HG02623 (cell line): ENCODE results near the gene SLC66A2.

Source experiments
- ATAC-seq: cut with Tn5 transposase; IDR thresholded peaks from one replicate; pipeline ENCODE4 v1.9.1; 2021; ENCODE audit warnings: moderate library complexity; ENCODE audit not compliant: unreplicated experiment

SLC66A2 gene

GRCh38 chr18:79938196-79938595 lies 13.3 kb downstream of the SLC66A2 start:
- ATAC-seq = no peak

GRCh38 chr18:79937103-79937860 lies 14.2 kb downstream of the SLC66A2 start:
- no peak for ATAC-seq

DNA sequence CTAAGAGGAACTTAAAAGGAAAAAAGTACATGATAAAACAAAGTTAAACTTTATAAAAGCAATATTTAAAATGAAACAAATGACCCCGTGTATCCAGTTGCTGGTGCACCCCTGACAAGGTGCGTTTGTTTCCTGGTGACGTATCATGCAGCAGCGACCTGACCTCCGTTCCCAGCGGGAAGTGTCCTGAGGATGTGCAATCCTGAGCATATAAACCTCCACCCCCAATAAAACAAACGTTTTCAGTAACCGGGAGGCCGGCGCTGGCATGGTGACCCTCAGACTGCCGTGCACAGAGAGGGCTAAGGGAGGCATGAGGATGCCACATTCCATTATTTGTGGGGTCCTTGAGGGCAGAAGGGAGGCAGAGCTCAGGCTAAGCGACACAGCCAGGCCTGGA lies 14.8 kb downstream of the SLC66A2 start:
- no peak for ATAC-seq

GRCh38 chr18:79935925-79936324 lies 15.5 kb downstream of the SLC66A2 start:
- no peak for ATAC-seq

DNA sequence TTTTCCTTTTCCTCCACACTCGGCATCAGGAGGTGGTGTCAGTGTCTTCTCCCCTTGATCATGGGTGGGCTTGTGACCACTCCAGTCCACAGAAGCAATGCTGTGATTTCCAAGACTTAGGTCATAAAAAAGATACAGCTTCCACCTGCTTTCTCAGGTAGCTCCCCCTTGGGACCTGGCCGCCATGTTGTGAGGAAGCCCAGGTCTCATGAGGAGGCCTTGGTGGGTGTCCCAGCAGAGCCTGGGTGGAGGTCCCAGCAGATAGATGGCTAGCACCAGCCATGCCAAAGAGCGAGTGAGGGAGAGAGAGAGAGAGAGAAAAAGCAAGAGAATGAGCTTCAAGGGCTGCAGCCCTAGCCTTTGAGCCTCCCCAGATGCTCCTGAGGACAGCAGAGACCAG lies 16.0 kb downstream of the SLC66A2 start:
- no peak for ATAC-seq

DNA sequence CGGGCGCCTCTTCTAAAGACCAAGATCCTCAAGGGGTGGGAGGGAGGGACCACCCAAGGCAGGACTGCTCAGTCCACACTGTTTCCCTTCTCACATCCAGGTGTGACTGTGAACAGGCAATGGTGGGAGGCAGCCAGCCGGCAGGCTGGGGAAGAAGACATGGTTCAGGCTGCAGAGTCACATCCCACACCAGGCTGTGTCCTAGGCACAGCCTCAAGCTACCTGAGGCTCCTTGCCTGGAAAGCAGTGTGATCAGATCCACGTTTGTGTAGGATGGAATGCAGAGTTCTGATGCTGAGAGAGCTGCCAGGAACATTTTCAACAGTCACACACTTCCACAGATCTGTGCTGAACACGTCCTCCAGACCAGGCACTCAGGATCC lies 16.4 kb downstream of the SLC66A2 start:
- ATAC-seq = no peak

GRCh38 chr18:79934311-79935097 lies 16.9 kb downstream of the SLC66A2 start:
- ATAC-seq = no peak

DNA sequence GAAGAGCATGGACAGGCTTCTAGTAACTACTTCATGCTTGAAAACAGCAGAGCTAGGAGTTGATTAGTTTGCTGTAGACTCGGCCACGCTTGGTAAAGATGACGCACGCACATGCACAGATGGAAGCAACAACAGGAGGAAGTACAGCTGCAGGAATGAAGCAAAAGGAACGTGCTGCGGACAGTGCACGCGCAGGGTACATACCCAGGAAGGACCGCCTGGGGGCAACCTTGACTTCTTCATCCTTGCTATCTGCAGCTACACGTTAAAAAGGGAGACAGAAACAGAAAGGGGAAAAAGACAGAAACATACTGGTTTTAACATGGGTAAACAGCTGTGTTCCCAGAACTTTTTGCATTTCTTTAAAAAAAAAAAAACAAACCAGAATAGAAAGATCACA lies 17.7 kb downstream of the SLC66A2 start:
- ATAC-seq = no peak

DNA sequence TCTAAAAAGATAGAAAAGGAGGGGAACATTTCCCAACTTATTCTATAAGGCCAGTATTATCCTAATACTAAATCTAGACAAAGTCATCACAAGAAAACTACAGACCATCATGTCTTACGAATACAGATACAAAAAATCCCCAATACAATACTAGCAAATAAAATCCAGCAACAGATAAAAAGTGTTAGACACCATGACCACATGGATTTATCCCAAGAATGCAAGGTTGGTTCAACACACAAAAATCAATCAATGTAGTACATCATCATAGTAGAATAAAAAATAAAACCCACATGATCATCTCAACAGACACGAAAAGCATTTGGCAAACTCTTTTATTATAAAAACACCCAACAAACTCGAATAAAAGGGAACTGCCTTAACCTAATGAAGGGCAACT lies 18.5 kb downstream of the SLC66A2 start:
- ATAC-seq = no peak

DNA sequence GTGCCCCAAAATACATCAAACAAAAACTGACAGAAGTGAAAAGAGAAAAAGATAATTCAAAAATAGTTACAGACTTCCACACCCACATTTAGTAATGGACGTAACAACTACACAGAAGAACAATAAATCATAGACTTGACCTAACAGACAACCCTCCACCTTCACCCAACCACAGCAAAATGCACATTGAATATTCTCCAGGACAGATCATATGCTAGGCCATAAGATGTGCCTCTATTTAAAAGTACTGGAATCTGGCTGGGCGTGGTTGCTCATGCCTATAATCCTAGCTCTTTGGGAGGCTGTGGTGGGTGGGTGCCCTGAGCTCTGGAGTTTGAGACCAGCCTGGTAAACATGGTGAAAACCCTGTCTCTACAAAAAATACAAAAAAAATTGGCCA lies 20.0 kb downstream of the SLC66A2 start:
- ATAC-seq = no peak

DNA sequence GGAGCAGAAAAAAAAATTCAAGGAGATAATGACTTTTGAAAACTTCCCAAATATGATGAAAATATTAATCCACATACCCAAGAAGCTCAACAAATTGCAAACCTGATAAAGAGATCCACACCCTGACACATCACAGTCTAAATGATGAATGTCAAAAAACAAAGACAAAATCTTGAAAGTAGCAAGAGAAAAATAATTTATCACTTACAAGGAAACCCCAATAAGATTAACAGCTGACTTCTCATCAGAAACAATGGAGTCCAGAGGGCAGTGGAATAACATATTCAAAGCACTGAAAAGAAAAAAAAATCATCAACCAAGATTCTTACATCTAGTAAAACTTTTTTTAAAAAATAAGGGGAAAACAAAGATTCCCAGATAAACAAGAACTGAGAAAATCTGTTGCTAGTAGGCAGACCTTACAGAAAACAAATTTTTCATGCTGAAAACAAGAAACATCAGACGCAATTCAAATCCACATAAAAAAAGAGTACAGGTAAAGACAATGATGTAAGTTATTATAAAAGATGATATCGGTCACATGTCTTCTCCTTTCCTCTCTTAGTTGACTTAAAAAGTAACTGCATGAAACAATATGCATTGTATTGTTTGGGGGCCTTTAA lies 21.3 kb downstream of the SLC66A2 start:
- no peak for ATAC-seq

GRCh38 chr18:79928563-79928960 lies 22.9 kb downstream of the SLC66A2 start:
- ATAC-seq = no peak

GRCh38 chr18:79927607-79928562 lies 23.6 kb downstream of the SLC66A2 start:
- ATAC-seq = no peak

- ATAC-seq = no peak
Observed at GRCh38 chr18:79926715-79927606, 24.5 kb downstream of the SLC66A2 start.

GRCh38 chr18:79926306-79926705 lies 25.1 kb downstream of the SLC66A2 start:
- ATAC-seq = no peak

DNA sequence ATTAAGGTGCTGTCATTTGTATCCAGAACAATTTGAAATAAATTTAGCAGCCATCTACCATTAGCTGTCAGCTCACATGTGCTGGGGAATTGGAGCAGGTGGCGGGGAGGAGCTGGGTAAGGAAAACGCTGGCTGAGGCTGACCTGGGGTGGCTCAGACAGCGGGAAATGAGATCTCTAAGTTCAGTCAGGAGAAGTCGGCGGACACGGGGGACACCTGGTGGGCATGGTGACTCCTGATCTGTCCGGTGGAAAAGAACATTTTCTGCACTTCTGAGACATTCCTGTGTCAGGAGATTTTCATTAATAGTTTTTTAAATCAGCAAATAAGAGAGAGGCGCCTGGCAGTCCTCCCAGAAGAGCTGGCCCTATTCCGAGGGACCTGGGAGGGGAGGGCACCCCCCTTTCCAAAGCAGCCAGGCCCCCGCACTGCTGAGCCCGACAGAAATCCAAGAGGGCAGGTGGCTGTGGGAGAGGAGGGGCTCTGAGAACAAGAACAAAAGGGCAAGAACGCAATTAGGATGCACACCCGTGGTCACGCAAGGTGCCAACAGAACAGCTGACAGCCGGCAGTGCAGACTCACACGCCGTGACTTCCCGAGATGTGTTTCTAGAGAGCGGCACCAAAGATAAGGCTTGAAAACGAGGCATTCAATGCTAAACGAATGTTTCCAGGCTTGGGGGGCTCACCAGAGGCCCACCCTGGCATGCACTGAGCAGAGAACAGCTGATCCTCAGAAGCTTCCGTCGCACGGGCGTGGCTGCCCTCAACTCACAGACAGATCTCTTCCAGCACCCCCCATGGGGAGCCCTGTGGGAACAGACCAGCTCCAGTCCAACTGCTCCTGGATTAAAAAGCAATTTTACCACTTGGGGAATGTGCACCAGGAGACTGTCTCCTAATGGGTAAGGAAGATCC lies 26.4 kb downstream of the SLC66A2 start:
- no peak for ATAC-seq

DNA sequence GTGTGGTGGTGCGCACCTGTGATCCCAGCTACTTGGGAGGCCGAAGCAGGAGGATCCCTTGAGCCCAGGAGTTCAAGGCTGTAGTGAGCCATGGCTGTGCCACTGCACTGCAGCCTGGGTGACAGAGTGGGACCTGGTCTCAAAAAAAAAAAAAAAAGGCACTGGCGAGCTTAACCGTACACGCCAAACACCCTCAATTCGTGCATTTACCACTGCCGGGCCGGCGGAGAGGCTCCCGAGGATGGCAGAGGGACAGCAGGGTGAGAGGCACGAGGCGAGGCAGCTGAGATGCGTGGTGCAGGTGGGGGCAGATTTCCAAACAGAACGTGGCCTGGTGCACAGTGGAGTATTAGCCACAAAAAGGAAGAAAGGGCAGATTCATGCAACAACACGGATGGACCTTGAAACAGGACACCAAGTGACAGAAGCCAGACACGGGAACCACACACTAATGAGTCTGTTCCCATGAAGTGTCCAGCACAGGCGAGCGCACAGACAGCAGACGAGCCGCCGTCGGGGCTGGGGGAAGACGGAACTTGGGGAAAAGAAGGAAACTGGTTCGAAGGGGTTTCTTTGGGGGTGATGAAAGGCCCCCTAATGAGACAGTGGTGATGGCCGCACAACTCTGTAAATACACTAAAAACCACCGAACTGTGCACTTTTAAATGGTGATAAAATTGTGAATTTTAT lies 27.4 kb downstream of the SLC66A2 start:
- no peak for ATAC-seq

DNA sequence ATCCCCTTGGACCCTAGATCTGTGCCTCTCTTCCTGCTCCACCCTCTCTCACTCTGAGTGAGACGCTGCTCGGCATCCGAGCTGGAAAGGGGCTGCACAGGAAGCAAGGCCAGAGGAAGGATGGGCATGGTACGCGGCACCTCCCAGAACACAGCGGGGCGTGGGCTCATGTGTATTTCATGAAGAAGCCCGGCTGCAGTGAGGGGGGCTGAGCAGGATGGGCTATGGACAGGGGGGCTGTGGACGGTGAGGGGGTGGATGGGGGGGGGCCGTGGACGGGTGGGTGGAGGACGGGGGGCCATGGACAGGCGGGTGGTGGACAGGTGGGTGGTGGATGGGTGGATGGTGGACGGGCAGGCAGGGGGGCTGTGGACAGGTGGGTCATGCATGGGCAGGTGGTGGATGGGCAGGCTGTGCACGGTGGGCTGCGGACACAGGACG lies 28.5 kb downstream of the SLC66A2 start:
- no peak for ATAC-seq
